GM12864 (cell line): Measurements from ENCODE around the gene ARFGAP3.

Experiments used
- DNase-seq: peaks from one replicate; pipeline ENCODE4 v3.0.0-alpha.2; 2011; ENCODE audit warnings: low read depth
- H3K4me3 ChIP-seq: 2 replicates; pipeline ENCODE4 v1.5.1; 2011; ENCODE audit warnings: mild to moderate bottlenecking, low read depth, low read length, control low read depth
- CTCF ChIP-seq: IDR thresholded peaks from 2 replicates; pipeline ENCODE4 v1.5.1; 2011; ENCODE audit warnings: low read depth, mild to moderate bottlenecking, moderate library complexity, low read length, control low read depth, inconsistent platforms; ENCODE audit errors: missing control alignments

Gene ARFGAP3

GRCh38 chr22:42871146-42872050 lies 14.3 kb upstream of the ARFGAP3 start:
- no peak overlapping the region for H3K4me3 ChIP-seq
- DNase-seq = no peak
- TF ChIP-seq CTCF = no peak

- no peak overlapping the region for H3K4me3 ChIP-seq
- no peak for TF ChIP-seq CTCF
- DNase-seq = no peak
These were observed 12.9 kb upstream of the ARFGAP3 start for GRCh38 chr22:42869888-42870480.

- no peak for DNase-seq
- TF ChIP-seq CTCF = no peak
- no peak overlapping the region for H3K4me3 ChIP-seq
These were observed 12.4 kb upstream of the ARFGAP3 start for GRCh38 chr22:42869463-42869862.

GRCh38 chr22:42868751-42869251 lies 11.7 kb upstream of the ARFGAP3 start:
- no peak for TF ChIP-seq CTCF
- H3K4me3 ChIP-seq = no peak overlapping the region
- DNase-seq = no peak

- no peak for DNase-seq
- no peak for TF ChIP-seq CTCF
- H3K4me3 ChIP-seq = no peak overlapping the region
These were observed 9.0 kb upstream of the ARFGAP3 start for GRCh38 chr22:42866100-42866499.

- TF ChIP-seq CTCF = no peak
- no peak for DNase-seq
- no peak overlapping the region for H3K4me3 ChIP-seq
These were observed 8.5 kb upstream of the ARFGAP3 start for GRCh38 chr22:42865536-42865935.
